Subcutaneous adipose tissue (tissue), 4 donors: Measurements from ENCODE around the gene SAT1. TPM values are rescaled to one million over a fixed set of nuclear protein-coding genes. Genes with fewer than 3 reads are reported as not detected.

Experiments used
- CTCF ChIP-seq: fragments of 450-650 bp; IDR thresholded peaks from one replicate; pipeline ENCODE4 v1.5.1; 2016; ENCODE audit warnings: low read depth, mild to moderate bottlenecking, control low read depth, antibody characterized with exemption, moderate library complexity
- small RNA-seq: library from RNA; depleted of rRNA; stranded (forward); fragments of <200 nt; gene quantifications from one replicate; pipeline ENCODE3, GENCODE V24; 2016
- total RNA-seq, 4 donors: library from RNA; depleted of rRNA; stranded (reverse); fragments of >200 nt; gene quantifications; one replicate each; pipeline ENCODE4 v1.1.0, GENCODE V29; 2016

SAT1 gene
- total RNA-seq, 4 donors from 2014 or later: 976 to 1,919 (median 1,082) TPM

GRCh38 chrX:23822397-23822796 is 39.4 kb downstream of the SAT1 start:
- TF ChIP-seq CTCF: no peak

- no peak for TF ChIP-seq CTCF
Measured at GRCh38 chrX:23822841-23823240, 39.9 kb downstream of the SAT1 start.

- TF ChIP-seq CTCF: no peak
Measured at GRCh38 chrX:23825675-23826074, 42.7 kb downstream of the SAT1 start.

GRCh38 chrX:23826216-23826615 is 43.2 kb downstream of the SAT1 start:
- no peak for TF ChIP-seq CTCF

- no peak for TF ChIP-seq CTCF
Measured at GRCh38 chrX:23826653-23827052, 43.7 kb downstream of the SAT1 start.

GRCh38 chrX:23828881-23829280 is 45.9 kb downstream of the SAT1 start:
- TF ChIP-seq CTCF: no peak

GRCh38 chrX:23832721-23833120 is 49.7 kb downstream of the SAT1 start:
- TF ChIP-seq CTCF: no peak

Small RNA genes lying within 50 kb of the gene (small RNA-seq; reads per million reads assigned to genes)
- gene RF00019: 0.49 reads per million

Other genes starting within 250 kb of the SAT1 start
- gene PRDX4, start 115.7 kb upstream of the SAT1 start, total RNA-seq: 100 to 1,000 TPM in 3 of 4 donors, 10 to 100 TPM in 1; 77.8 to 145 (median 109) TPM
- 10 to 100 TPM; 50.9 to 54.8 (median 51.4) TPM for gene ACOT9, start 39.9 kb upstream of the SAT1 start, total RNA-seq
- gene APOO, start 124.8 kb downstream of the SAT1 start, total RNA-seq: 1 to 10 TPM; 2.4 to 7.2 (median 5.3) TPM
- gene CXorf58, start 124.8 kb downstream of the SAT1 start, total RNA-seq: not detected
- 10 to 100 TPM in 2 of 4 donors, 1 to 10 TPM in 2; 7.7 to 10.5 (median 9.5) TPM for gene KLHL15, start 244.0 kb downstream of the SAT1 start, total RNA-seq